ENCODE data around the gene REELD1. TPM values are rescaled to one million over a fixed set of nuclear protein-coding genes. Genes with fewer than 3 reads are reported as not detected.

Gene REELD1
- total RNA-seq, 4 donors from 2014 or later = 0.97 TPM; not detected in 3

DNA sequence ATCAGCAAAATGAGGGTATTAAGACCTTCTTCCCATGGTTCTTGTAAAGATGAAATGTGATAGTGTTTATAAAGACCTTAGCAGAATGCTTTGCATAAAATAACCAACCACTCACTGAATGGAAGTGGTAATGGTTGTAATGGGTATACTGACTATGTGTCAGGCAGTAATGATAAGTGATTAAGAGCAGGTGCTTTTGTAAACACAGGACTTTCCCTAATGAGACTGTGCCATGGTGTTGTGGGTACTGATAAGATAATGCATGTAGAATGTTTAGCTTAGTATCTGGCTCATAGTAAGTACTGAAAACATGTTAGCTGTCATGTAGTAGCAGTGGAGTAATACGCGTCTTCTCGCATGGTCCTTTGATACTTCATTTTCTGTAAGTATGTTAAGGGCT, 31.9 kb upstream of the REELD1 start:
- TF ChIP-seq POLR2A (IDR thresholded peaks at IDR 0.05) (no peak), CTCF (IDR thresholded peaks at IDR 0.05 in 4 of 5, conservative IDR thresholded peaks at IDR 0.05 in 1 of 5) (no peak)
- H3K4me1 ChIP-seq = peaks cover 45 to 47% of the 10 kb centered on the region in 2 donors
- DNase-seq (no peak), ATAC-seq (no peak)
- intact Hi-C loops (cut with DNase I; ENCODE audit: low total_unique reads) = no loop called here
- in situ Hi-C loops (cut with MboI; ENCODE audit: low sequenced_read_pairs in 4 of 4) = no loop called here
- no peaks in the 10 kb centered on the region for H3K9me3 ChIP-seq
- H3K27me3 ChIP-seq = no peaks in the 10 kb centered on the region
- peaks cover 0 to 15% of the 10 kb centered on the region in 2 donors for H3K36me3 ChIP-seq
- H3K27ac ChIP-seq = no peak overlapping the region
- H3K4me3 ChIP-seq = no peak overlapping the region

- ATAC-seq (peak; percentile 62 to 79), DNase-seq (no peak)
- Histone ChIP-seq H3K4me3 (no peak overlapping the region), H3K36me3 (peaks cover 0 to 23% of the 10 kb centered on the region in 2 donors), H3K27ac (no peak overlapping the region), H3K4me1 (peaks cover 38 to 39% of the 10 kb centered on the region in 2 donors), H3K27me3 (no peaks in the 10 kb centered on the region), H3K9me3 (no peaks in the 10 kb centered on the region)
- intact Hi-C loops (cut with DNase I; ENCODE audit: low total_unique reads) = no loop called here
- in situ Hi-C loops (cut with MboI; ENCODE audit: low sequenced_read_pairs in 4 of 4) = no loop called here
- no peak for TF ChIP-seq POLR2A (IDR thresholded peaks at IDR 0.05)
- no peak for TF ChIP-seq CTCF (IDR thresholded peaks at IDR 0.05 in 4 of 5, conservative IDR thresholded peaks at IDR 0.05 in 1 of 5)
Observed at GRCh38 chr4:146183209-146183608, 31.1 kb upstream of the REELD1 start.

DNA sequence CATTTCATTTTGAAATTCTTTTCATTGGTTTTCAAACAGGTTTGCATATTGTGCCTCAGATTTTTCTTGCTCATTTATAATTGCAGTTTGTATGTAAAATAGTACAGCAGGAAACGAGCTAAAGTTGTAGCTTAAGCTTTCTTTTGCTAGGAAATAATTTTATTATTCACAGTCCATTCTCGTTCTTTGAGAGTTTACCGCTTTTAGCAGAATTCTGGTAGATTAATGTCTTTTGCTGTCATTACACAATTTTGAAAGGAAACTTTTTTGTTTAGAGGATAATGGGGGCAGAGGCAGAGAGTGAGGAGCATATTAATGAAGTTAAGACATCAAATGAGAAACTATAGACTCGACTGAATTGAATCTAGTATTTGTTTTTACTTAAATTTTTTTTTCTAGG, 28.3 kb upstream of the REELD1 start:
- Histone ChIP-seq H3K4me3 (no peak overlapping the region), H3K9me3 (no peaks in the 10 kb centered on the region), H3K27ac (no peak overlapping the region), H3K36me3 (peaks cover 0 to 51% of the 10 kb centered on the region in 2 donors), H3K4me1 (peaks cover 15 to 20% of the 10 kb centered on the region in 2 donors), H3K27me3 (no peaks in the 10 kb centered on the region)
- intact Hi-C loops (cut with DNase I; ENCODE audit: low total_unique reads) = no loop called here
- in situ Hi-C loops (cut with MboI; ENCODE audit: low sequenced_read_pairs in 4 of 4) = no loop called here
- TF ChIP-seq POLR2A (IDR thresholded peaks at IDR 0.05) (no peak), CTCF (IDR thresholded peaks at IDR 0.05 in 4 of 5, conservative IDR thresholded peaks at IDR 0.05 in 1 of 5) (no peak)
- DNase-seq (no peak), ATAC-seq (no peak)

DNA sequence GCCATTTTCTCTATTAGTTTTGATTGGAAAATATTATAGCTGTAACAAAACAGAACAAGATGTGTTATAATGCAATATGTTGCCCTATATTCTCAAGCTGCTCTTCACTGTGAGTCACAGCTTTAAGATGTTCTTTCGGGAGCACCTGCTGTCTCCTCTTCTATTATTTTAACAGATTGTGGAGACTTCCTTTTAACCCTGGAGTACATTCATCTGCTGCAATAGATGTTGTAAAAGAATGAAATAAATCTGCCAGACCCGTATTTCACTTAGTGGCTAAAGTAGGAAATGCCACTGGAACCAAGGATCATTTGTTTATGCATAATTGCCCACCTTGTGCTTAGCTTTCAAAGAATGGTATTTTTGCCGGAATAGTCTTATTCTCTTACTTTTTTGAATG, 27.7 kb upstream of the REELD1 start:
- intact Hi-C loops (cut with DNase I; ENCODE audit: low total_unique reads) (no loop called here), in situ Hi-C loops (cut with MboI; ENCODE audit: low sequenced_read_pairs in 4 of 4) (no loop called here)
- Histone ChIP-seq H3K4me1 (peaks cover 10 to 18% of the 10 kb centered on the region in 2 donors), H3K9me3 (no peaks in the 10 kb centered on the region), H3K27ac (no peak overlapping the region), H3K36me3 (peaks cover 0 to 56% of the 10 kb centered on the region in 2 donors), H3K27me3 (no peaks in the 10 kb centered on the region), H3K4me3 (no peak overlapping the region)
- no peak for DNase-seq
- ATAC-seq = no peak
- TF ChIP-seq POLR2A (IDR thresholded peaks at IDR 0.05) (no peak), CTCF (IDR thresholded peaks at IDR 0.05 in 4 of 5, conservative IDR thresholded peaks at IDR 0.05 in 1 of 5) (no peak)

- no peak for TF ChIP-seq POLR2A (IDR thresholded peaks at IDR 0.05)
- TF ChIP-seq CTCF (IDR thresholded peaks at IDR 0.05 in 4 of 5, conservative IDR thresholded peaks at IDR 0.05 in 1 of 5) = no peak
- ATAC-seq = no peak
- Histone ChIP-seq H3K36me3 (peaks cover 0 to 45% of the 10 kb centered on the region in 2 donors), H3K4me3 (no peak overlapping the region), H3K27me3 (no peaks in the 10 kb centered on the region), H3K27ac (peak overlapping the region in 1 of 4 donors; percentile 9), H3K4me1 (peaks cover 0 to 5% of the 10 kb centered on the region in 2 donors), H3K9me3 (no peaks in the 10 kb centered on the region)
- DNase-seq = no peak
- intact Hi-C loops (cut with DNase I; ENCODE audit: low total_unique reads) (no loop called here), in situ Hi-C loops (cut with MboI; ENCODE audit: low sequenced_read_pairs in 4 of 4) (no loop called here)
Observed at GRCh38 chr4:146190456-146190855, 23.9 kb upstream of the REELD1 start.

Data from gastrocnemius medialis (tissue), 4 donors.